GM10248 (cell line): ENCODE results near the gene TTC7B.

Experiments
- CTCF ChIA-PET: fragments of 300-600 bp; sonication (Branson Sonifier 250); formaldehyde crosslinking; extraction: SDS; loops from one replicate; lab custom pipeline; 2021; ENCODE audit warnings: antibody characterized with exemption; lab: Yijun Ruan, JAX
- POLR2A ChIA-PET: fragments of 350-650 bp; sonication (Branson Sonifier 250); formaldehyde crosslinking; extraction: SDS; loops from one replicate; lab custom pipeline; 2020; ENCODE audit warnings: antibody characterized with exemption; lab: Yijun Ruan, JAX
- DNase-seq: peaks from one replicate; pipeline ENCODE4 v3.0.0; 2012; ENCODE audit errors: extremely low spot score
- CTCF ChIP-seq: IDR thresholded peaks from 2 replicates; pipeline ENCODE4 v1.5.1; 2012; ENCODE audit warnings: mild to moderate bottlenecking, low read depth; ENCODE audit errors: extremely low read depth, missing control alignments, control extremely low read depth

Gene TTC7B

GRCh38 chr14:90759370-90760077 is 56.7 kb downstream of the TTC7B start:
- ChIA-PET CTCF (interaction anchor here (0.9 to 5.1 kb wide), 34 partner anchors 9 to 478 kb away, joined by 3 to 43 read pairs (median 4); partner anchors contain the start of gene CALM1), POLR2A (interaction anchor here (0.8 kb wide), 1 partner anchor 362 kb away, joined by 3 read pairs; no protein-coding TSS in a partner anchor)
- peak; percentile 39 for DNase-seq
- TF ChIP-seq CTCF, result no peak

DNA sequence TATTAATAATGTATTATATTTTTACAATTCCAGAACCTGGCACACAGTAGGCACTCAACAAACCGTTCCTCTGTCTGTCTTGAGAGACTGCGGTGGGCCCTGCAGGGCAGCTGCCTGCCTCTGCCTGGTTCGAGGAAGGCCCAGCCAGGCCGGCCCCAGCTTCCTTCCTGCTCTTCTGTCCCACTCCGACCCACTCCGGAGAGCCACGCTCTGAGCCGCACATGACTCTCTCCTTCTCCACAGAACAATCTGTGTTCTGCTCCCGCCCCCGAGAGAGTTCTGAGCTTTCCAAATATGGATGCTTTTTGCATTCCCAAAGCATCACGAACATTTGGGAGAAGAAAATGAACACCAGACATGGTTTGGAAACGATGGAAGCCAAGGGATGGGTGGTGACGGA is 57.3 kb downstream of the TTC7B start:
- TF ChIP-seq CTCF, result no peak
- POLR2A ChIA-PET, result interaction anchor here (0.8 to 1.6 kb wide), 3 partner anchors 353 to 362 kb away, joined by 3 to 9 read pairs (median 4); partner anchors contain the start of gene CALM1
- CTCF ChIA-PET, result interaction anchor here (0.9 to 5.1 kb wide), 36 partner anchors 9 to 477 kb away, joined by 3 to 43 read pairs (median 4); partner anchors contain the start of genes CALM1 and TTC7B
- DNase-seq, result no peak

GRCh38 chr14:90758028-90758889 is 58.0 kb downstream of the TTC7B start:
- peak; percentile 99 for DNase-seq
- CTCF ChIA-PET, result interaction anchor here (0.7 to 5.1 kb wide), 37 partner anchors 10 to 476 kb away, joined by 3 to 43 read pairs (median 4); partner anchors contain the start of gene TTC7B
- POLR2A ChIA-PET, result interaction anchor here (0.7 to 1.6 kb wide), 3 partner anchors 352 to 361 kb away, joined by 3 to 9 read pairs (median 4); partner anchors contain the start of gene CALM1
- TF ChIP-seq CTCF, result peak; percentile 98

DNA sequence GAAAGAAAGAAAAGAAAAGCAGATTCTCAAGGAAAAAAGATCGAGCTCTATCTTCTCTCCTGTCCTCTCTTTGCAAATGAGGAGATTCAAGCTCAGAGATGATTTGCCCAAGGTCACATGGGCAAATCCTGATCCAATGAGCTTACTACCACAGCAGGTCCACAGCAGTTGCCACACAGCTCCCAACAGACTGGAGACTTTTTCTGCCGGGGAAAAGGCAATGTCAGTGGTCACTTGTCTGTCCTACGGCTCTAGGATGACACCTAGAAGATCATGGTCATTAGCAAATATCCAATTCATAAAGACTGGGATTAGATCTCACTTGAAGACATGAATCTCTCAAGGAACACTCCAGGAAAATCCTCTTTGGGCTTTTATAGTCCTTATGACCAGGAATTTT is 58.8 kb downstream of the TTC7B start:
- POLR2A ChIA-PET, result interaction anchor here (1.6 kb wide), 1 partner anchor 352 kb away, joined by 4 read pairs; no protein-coding TSS in a partner anchor
- CTCF ChIA-PET, result interaction anchor here (1.3 to 5.1 kb wide), 12 partner anchors 9 to 416 kb away, joined by 3 to 43 read pairs (median 9); no protein-coding TSS in a partner anchor
- TF ChIP-seq CTCF, result no peak
- DNase-seq, result no peak

DNA sequence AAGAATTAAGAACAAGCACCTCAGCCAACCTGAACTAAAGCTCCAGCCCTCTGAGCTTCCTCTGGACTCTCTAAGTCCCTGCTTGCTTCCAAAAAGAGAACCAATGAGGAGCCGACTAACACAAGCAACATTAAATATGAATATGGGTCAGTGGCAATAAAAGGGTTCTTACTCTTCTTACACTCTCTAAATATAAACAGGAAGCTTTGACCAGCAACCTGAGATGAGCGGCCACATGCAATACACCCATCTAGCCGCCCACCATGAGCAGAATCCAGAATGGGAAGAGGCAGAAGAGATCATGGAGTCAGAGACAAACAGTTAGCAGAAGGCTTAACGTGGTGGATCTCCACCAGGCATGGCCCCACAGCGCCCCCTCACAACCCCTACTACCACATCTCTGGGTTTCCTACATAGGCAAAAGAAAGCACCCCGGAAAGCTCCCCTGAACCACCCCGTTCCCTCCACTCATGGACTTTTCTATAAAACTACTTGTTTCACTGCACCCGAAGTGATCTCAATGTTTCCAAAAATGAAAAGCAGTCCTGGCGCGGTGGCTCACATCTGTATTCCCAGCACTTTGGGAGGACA is 59.4 kb downstream of the TTC7B start:
- DNase-seq, result no peak
- POLR2A ChIA-PET, result no interaction called here
- CTCF ChIA-PET, result interaction anchor here (1.3 to 5.1 kb wide), 9 partner anchors 8 to 416 kb away, joined by 3 to 43 read pairs (median 14); no protein-coding TSS in a partner anchor
- no peak for TF ChIP-seq CTCF
